Measurements from ENCODE around the gene RAB29.

The RAB29 gene

DNA sequence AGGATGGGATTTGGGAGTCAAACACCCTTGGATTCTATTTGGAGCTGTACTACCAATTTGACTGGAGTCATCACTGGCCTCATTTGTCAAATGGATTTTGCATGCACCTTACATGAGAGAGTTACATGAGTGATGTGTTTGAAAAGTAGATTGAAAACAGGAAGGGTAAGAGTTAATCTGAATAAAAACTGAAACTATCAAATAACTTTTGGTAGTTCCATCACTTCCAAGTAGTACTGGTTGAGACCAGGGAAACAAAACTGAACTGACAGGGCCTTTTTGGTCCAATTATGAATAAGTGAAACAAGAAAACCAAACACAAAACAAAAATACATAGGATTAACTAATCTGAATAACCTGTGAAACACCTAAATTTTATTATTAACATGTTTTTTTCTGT is 55.5 kb downstream of the RAB29 start:
- in situ Hi-C loops (cut with MboI; ENCODE audit: low pct_unique_long_range_greater_than_20kb, low sequenced_read_pairs, unreplicated experiment), result no loop called here
- TF ChIP-seq CTCF (IDR thresholded peaks at IDR 0.05; ENCODE audit: extremely low read depth, insufficient read depth, missing control alignments), result no peak
- no peak for DNase-seq (ENCODE audit: low spot score)

DNA sequence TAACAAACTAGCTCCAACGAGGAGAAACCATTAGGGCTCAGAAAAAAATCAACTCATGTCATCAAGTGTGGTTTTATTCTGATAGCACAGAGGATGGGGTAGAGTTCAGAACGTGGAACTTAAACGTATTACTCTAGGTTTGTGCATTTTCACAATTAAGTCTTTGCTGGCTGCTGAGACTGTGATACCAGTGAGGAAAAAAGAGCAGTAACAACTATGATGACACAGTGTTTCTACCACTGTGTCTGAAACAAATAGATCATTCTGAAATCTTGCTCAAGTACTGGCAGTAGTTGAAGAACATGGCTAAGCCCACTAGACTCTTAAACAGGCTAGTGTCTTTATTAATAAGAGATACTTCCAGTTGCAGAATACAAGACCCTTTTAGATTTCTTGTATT is 56.3 kb downstream of the RAB29 start:
- DNase-seq (ENCODE audit: low spot score), result no peak
- no peak for TF ChIP-seq CTCF (IDR thresholded peaks at IDR 0.05; ENCODE audit: extremely low read depth, insufficient read depth, missing control alignments)
- in situ Hi-C loops (cut with MboI; ENCODE audit: low pct_unique_long_range_greater_than_20kb, low sequenced_read_pairs, unreplicated experiment), result no loop called here
